ENCODE data around the gene SYCE3.

The SYCE3 gene

GRCh38 chr22:50577697-50577986 lies 14.9 kb upstream of the SYCE3 start:
- no peak overlapping the region for H3K4me3 ChIP-seq (ENCODE audit: low read depth in 1 of 2, low read length in 2 of 2)
- peaks cover 0 to 29% of the 10 kb centered on the region in 2 donors for H3K36me3 ChIP-seq (ENCODE audit: control insufficient read depth in 1 of 2, insufficient read depth in 2 of 2, low read length in 2 of 2)
- no peak overlapping the region for H3K9ac ChIP-seq (ENCODE audit: low read depth in 1 of 2, low read length in 2 of 2)
- no peak overlapping the region for H3K27ac ChIP-seq (ENCODE audit: low read depth, low read length)
- H3K4me1 ChIP-seq (ENCODE audit: control insufficient read depth in 1 of 2, insufficient read depth in 2 of 2, low read length in 2 of 2): peaks cover 17 to 24% of the 10 kb centered on the region in 2 donors
- H3K27me3 ChIP-seq (ENCODE audit: control insufficient read depth in 1 of 2, insufficient read depth in 2 of 2, low read length in 2 of 2): no peaks in the 10 kb centered on the region
- H3K9me3 ChIP-seq (ENCODE audit: control insufficient read depth in 1 of 2, low read length in 2 of 2): no peaks in the 10 kb centered on the region

- peaks cover 17 to 23% of the 10 kb centered on the region in 2 donors for H3K4me1 ChIP-seq (ENCODE audit: control insufficient read depth in 1 of 2, insufficient read depth in 2 of 2, low read length in 2 of 2)
Observed at GRCh38 chr22:50576806-50577696, 14.3 kb upstream of the SYCE3 start.

GRCh38 chr22:50576070-50576469 lies 13.4 kb upstream of the SYCE3 start:
- Histone ChIP-seq H3K9me3 (ENCODE audit: control insufficient read depth in 1 of 2, low read length in 2 of 2) (no peaks in the 10 kb centered on the region), H3K27ac (ENCODE audit: low read depth, low read length) (no peak overlapping the region), H3K36me3 (ENCODE audit: control insufficient read depth in 1 of 2, insufficient read depth in 2 of 2, low read length in 2 of 2) (peaks cover 2 to 33% of the 10 kb centered on the region in 2 donors), H3K27me3 (ENCODE audit: control insufficient read depth in 1 of 2, insufficient read depth in 2 of 2, low read length in 2 of 2) (no peaks in the 10 kb centered on the region), H3K4me1 (ENCODE audit: control insufficient read depth in 1 of 2, insufficient read depth in 2 of 2, low read length in 2 of 2) (peaks cover 9 to 17% of the 10 kb centered on the region in 2 donors), H3K4me3 (ENCODE audit: low read depth in 1 of 2, low read length in 2 of 2) (no peak overlapping the region), H3K9ac (ENCODE audit: low read depth in 1 of 2, low read length in 2 of 2) (no peak overlapping the region)

More at GRCh38 chr22:50576806-50577696, 14.3 kb upstream of the SYCE3 start:
- H3K27ac ChIP-seq (ENCODE audit: low read depth, low read length): no peak overlapping the region
- H3K9me3 ChIP-seq (ENCODE audit: control insufficient read depth in 1 of 2, low read length in 2 of 2): no peaks in the 10 kb centered on the region
- no peak overlapping the region for H3K4me3 ChIP-seq (ENCODE audit: low read depth in 1 of 2, low read length in 2 of 2)
- H3K27me3 ChIP-seq (ENCODE audit: control insufficient read depth in 1 of 2, insufficient read depth in 2 of 2, low read length in 2 of 2): no peaks in the 10 kb centered on the region
- H3K36me3 ChIP-seq (ENCODE audit: control insufficient read depth in 1 of 2, insufficient read depth in 2 of 2, low read length in 2 of 2): peaks cover 0 to 30% of the 10 kb centered on the region in 2 donors
- no peak overlapping the region for H3K9ac ChIP-seq (ENCODE audit: low read depth in 1 of 2, low read length in 2 of 2)

GRCh38 chr22:50575426-50575941 lies 12.8 kb upstream of the SYCE3 start:
- no peaks in the 10 kb centered on the region for H3K27me3 ChIP-seq (ENCODE audit: control insufficient read depth in 1 of 2, insufficient read depth in 2 of 2, low read length in 2 of 2)
- H3K27ac ChIP-seq (ENCODE audit: low read depth, low read length): no peak overlapping the region
- H3K4me3 ChIP-seq (ENCODE audit: low read depth in 1 of 2, low read length in 2 of 2): no peak overlapping the region
- no peak overlapping the region for H3K9ac ChIP-seq (ENCODE audit: low read depth in 1 of 2, low read length in 2 of 2)
- peaks cover 8 to 16% of the 10 kb centered on the region in 2 donors for H3K4me1 ChIP-seq (ENCODE audit: control insufficient read depth in 1 of 2, insufficient read depth in 2 of 2, low read length in 2 of 2)
- peaks cover 5 to 37% of the 10 kb centered on the region in 2 donors for H3K36me3 ChIP-seq (ENCODE audit: control insufficient read depth in 1 of 2, insufficient read depth in 2 of 2, low read length in 2 of 2)
- no peaks in the 10 kb centered on the region for H3K9me3 ChIP-seq (ENCODE audit: control insufficient read depth in 1 of 2, low read length in 2 of 2)

GRCh38 chr22:50574383-50574755 lies 11.7 kb upstream of the SYCE3 start:
- Histone ChIP-seq H3K4me1 (ENCODE audit: control insufficient read depth in 1 of 2, insufficient read depth in 2 of 2, low read length in 2 of 2) (peaks cover 10 to 15% of the 10 kb centered on the region in 2 donors), H3K9ac (ENCODE audit: low read depth in 1 of 2, low read length in 2 of 2) (no peak overlapping the region), H3K27me3 (ENCODE audit: control insufficient read depth in 1 of 2, insufficient read depth in 2 of 2, low read length in 2 of 2) (no peaks in the 10 kb centered on the region), H3K27ac (ENCODE audit: low read depth, low read length) (no peak overlapping the region), H3K9me3 (ENCODE audit: control insufficient read depth in 1 of 2, low read length in 2 of 2) (no peaks in the 10 kb centered on the region), H3K36me3 (ENCODE audit: control insufficient read depth in 1 of 2, insufficient read depth in 2 of 2, low read length in 2 of 2) (peaks cover 5 to 37% of the 10 kb centered on the region in 2 donors), H3K4me3 (ENCODE audit: low read depth in 1 of 2, low read length in 2 of 2) (no peak overlapping the region)

GRCh38 chr22:50573491-50574382 lies 11.0 kb upstream of the SYCE3 start:
- H3K36me3 ChIP-seq (ENCODE audit: control insufficient read depth in 1 of 2, insufficient read depth in 2 of 2, low read length in 2 of 2): peaks cover 5 to 35% of the 10 kb centered on the region in 2 donors
- no peaks in the 10 kb centered on the region for H3K27me3 ChIP-seq (ENCODE audit: control insufficient read depth in 1 of 2, insufficient read depth in 2 of 2, low read length in 2 of 2)
- H3K27ac ChIP-seq (ENCODE audit: low read depth, low read length): no peak overlapping the region
- H3K4me3 ChIP-seq (ENCODE audit: low read depth in 1 of 2, low read length in 2 of 2): no peak overlapping the region
- no peaks in the 10 kb centered on the region for H3K9me3 ChIP-seq (ENCODE audit: control insufficient read depth in 1 of 2, low read length in 2 of 2)
- H3K9ac ChIP-seq (ENCODE audit: low read depth in 1 of 2, low read length in 2 of 2): no peak overlapping the region
- peaks cover 12 to 15% of the 10 kb centered on the region in 2 donors for H3K4me1 ChIP-seq (ENCODE audit: control insufficient read depth in 1 of 2, insufficient read depth in 2 of 2, low read length in 2 of 2)

GRCh38 chr22:50572965-50573364 lies 10.2 kb upstream of the SYCE3 start:
- Histone ChIP-seq H3K4me1 (ENCODE audit: control insufficient read depth in 1 of 2, insufficient read depth in 2 of 2, low read length in 2 of 2) (peaks cover 11 to 12% of the 10 kb centered on the region in 2 donors), H3K27me3 (ENCODE audit: control insufficient read depth in 1 of 2, insufficient read depth in 2 of 2, low read length in 2 of 2) (no peaks in the 10 kb centered on the region), H3K36me3 (ENCODE audit: control insufficient read depth in 1 of 2, insufficient read depth in 2 of 2, low read length in 2 of 2) (peaks cover 5 to 34% of the 10 kb centered on the region in 2 donors), H3K9me3 (ENCODE audit: control insufficient read depth in 1 of 2, low read length in 2 of 2) (no peaks in the 10 kb centered on the region), H3K4me3 (ENCODE audit: low read depth in 1 of 2, low read length in 2 of 2) (no peak overlapping the region), H3K9ac (ENCODE audit: low read depth in 1 of 2, low read length in 2 of 2) (no peak overlapping the region), H3K27ac (ENCODE audit: low read depth, low read length) (no peak overlapping the region)

GRCh38 chr22:50571264-50572175 lies 8.8 kb upstream of the SYCE3 start:
- H3K36me3 ChIP-seq (ENCODE audit: control insufficient read depth in 1 of 2, insufficient read depth in 2 of 2, low read length in 2 of 2): peaks cover 5 to 34% of the 10 kb centered on the region in 2 donors
- H3K9ac ChIP-seq (ENCODE audit: low read depth in 1 of 2, low read length in 2 of 2): no peak overlapping the region
- peaks cover 11 to 12% of the 10 kb centered on the region in 2 donors for H3K4me1 ChIP-seq (ENCODE audit: control insufficient read depth in 1 of 2, insufficient read depth in 2 of 2, low read length in 2 of 2)
- H3K4me3 ChIP-seq (ENCODE audit: low read depth in 1 of 2, low read length in 2 of 2): no peak overlapping the region
- H3K9me3 ChIP-seq (ENCODE audit: control insufficient read depth in 1 of 2, low read length in 2 of 2): no peaks in the 10 kb centered on the region
- H3K27ac ChIP-seq (ENCODE audit: low read depth, low read length): no peak overlapping the region
- no peaks in the 10 kb centered on the region for H3K27me3 ChIP-seq (ENCODE audit: control insufficient read depth in 1 of 2, insufficient read depth in 2 of 2, low read length in 2 of 2)

GRCh38 chr22:50570861-50571260 lies 8.1 kb upstream of the SYCE3 start:
- Histone ChIP-seq H3K9ac (ENCODE audit: low read depth in 1 of 2, low read length in 2 of 2) (no peak overlapping the region), H3K4me3 (ENCODE audit: low read depth in 1 of 2, low read length in 2 of 2) (no peak overlapping the region), H3K36me3 (ENCODE audit: control insufficient read depth in 1 of 2, insufficient read depth in 2 of 2, low read length in 2 of 2) (peaks cover 5 to 34% of the 10 kb centered on the region in 2 donors), H3K27ac (ENCODE audit: low read depth, low read length) (no peak overlapping the region), H3K9me3 (ENCODE audit: control insufficient read depth in 1 of 2, low read length in 2 of 2) (no peaks in the 10 kb centered on the region), H3K4me1 (ENCODE audit: control insufficient read depth in 1 of 2, insufficient read depth in 2 of 2, low read length in 2 of 2) (peaks cover 11 to 12% of the 10 kb centered on the region in 2 donors), H3K27me3 (ENCODE audit: control insufficient read depth in 1 of 2, insufficient read depth in 2 of 2, low read length in 2 of 2) (no peaks in the 10 kb centered on the region)

Measured in duodenal mucosa (tissue), 2 donors.